ENCODE measurements around the gene NMNAT3. TPM values are rescaled to one million over a fixed set of nuclear protein-coding genes. Genes with fewer than 3 reads are reported as not detected.

The NMNAT3 gene
- total RNA-seq, 1 experiment from 2014 or later, result 4.6 TPM

DNA sequence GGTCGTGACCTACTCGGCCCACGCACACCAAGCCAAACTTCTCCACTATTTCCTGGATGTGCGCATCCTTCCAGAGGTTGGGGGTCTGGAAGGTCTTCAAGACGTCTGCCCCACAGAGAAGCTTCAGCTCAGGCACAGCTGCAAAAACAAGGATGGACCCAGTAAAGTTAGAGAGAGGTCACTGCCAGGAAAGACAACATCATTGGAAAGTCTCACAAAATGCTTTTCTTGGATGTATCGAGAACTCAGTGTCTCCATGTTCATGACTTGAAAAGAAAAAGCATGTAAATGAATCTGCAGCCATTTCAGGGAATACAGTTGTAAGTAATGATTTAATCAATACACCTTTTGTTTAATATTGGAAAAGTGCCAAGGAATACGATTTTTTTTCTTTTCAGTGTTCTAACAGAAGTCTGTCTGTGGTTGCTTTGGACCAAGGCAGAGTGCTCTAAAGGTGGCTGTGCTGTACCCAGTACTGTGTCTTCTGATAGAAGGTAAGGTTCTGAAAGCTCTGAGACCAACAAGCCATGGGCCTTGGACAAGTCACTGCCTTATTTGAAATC is 116.4 kb downstream of the NMNAT3 start:
- Mint-ChIP-seq H3K9me3 (no peaks in the 10 kb centered on the region), H3K4me3 (no peak overlapping the region), H3K27me3 (ENCODE audit: low read depth) (no peaks in the 10 kb centered on the region), H3K36me3 (no peaks in the 10 kb centered on the region), H3K27ac (no peak overlapping the region), H3K4me1 (peaks cover 13% of the 10 kb centered on the region)
- no peak for ATAC-seq
- DNase-seq (ENCODE audit: low spot score), result no peak
- CTCF ChIA-PET, result interaction anchor here (1.4 to 3.1 kb wide), 4 partner anchors 21 to 136 kb away, joined by 4 to 18 read pairs (median 11); partner anchors contain the start of gene RBP1
- TF ChIP-seq, protein P1, sequence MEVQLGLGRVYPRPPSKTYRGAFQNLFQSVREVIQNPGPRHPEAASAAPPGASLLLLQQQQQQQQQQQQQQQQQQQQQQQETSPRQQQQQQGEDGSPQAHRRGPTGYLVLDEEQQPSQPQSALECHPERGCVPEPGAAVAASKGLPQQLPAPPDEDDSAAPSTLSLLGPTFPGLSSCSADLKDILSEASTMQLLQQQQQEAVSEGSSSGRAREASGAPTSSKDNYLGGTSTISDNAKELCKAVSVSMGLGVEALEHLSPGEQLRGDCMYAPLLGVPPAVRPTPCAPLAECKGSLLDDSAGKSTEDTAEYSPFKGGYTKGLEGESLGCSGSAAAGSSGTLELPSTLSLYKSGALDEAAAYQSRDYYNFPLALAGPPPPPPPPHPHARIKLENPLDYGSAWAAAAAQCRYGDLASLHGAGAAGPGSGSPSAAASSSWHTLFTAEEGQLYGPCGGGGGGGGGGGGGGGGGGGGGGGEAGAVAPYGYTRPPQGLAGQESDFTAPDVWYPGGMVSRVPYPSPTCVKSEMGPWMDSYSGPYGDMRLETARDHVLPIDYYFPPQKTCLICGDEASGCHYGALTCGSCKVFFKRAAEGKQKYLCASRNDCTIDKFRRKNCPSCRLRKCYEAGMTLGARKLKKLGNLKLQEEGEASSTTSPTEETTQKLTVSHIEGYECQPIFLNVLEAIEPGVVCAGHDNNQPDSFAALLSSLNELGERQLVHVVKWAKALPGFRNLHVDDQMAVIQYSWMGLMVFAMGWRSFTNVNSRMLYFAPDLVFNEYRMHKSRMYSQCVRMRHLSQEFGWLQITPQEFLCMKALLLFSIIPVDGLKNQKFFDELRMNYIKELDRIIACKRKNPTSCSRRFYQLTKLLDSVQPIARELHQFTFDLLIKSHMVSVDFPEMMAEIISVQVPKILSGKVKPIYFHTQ (CRISPR knock-in tag; IDR thresholded peaks at IDR 0.05), result no peak
- TF ChIP-seq, protein P2, sequence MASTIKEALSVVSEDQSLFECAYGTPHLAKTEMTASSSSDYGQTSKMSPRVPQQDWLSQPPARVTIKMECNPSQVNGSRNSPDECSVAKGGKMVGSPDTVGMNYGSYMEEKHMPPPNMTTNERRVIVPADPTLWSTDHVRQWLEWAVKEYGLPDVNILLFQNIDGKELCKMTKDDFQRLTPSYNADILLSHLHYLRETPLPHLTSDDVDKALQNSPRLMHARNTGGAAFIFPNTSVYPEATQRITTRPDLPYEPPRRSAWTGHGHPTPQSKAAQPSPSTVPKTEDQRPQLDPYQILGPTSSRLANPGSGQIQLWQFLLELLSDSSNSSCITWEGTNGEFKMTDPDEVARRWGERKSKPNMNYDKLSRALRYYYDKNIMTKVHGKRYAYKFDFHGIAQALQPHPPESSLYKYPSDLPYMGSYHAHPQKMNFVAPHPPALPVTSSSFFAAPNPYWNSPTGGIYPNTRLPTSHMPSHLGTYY (CRISPR knock-in tag; IDR thresholded peaks at IDR 0.05), result no peak
- TF ChIP-seq TP53 (CRISPR knock-in tag; IDR thresholded peaks at IDR 0.05) (no peak), ZNF423 (CRISPR knock-in tag; IDR thresholded peaks at IDR 0.05) (no peak), FOXP1 (CRISPR knock-in tag; IDR thresholded peaks at IDR 0.05; ENCODE audit: borderline replicate concordance) (no peak), SMAD4 (CRISPR knock-in tag; IDR thresholded peaks at IDR 0.05) (no peak), ZBTB21 (CRISPR knock-in tag; IDR thresholded peaks at IDR 0.05; ENCODE audit: borderline replicate concordance) (no peak), NR1H2 (CRISPR knock-in tag; IDR thresholded peaks at IDR 0.05) (no peak), JUN (CRISPR knock-in tag; IDR thresholded peaks at IDR 0.05) (no peak), PRRX2 (CRISPR knock-in tag; IDR thresholded peaks at IDR 0.05) (no peak), SMAD3 (CRISPR knock-in tag; IDR thresholded peaks at IDR 0.05; ENCODE audit: borderline replicate concordance) (no peak), ESRRA (CRISPR knock-in tag; IDR thresholded peaks at IDR 0.05; ENCODE audit: borderline replicate concordance) (no peak)
- TF ChIP-seq, protein P3, sequence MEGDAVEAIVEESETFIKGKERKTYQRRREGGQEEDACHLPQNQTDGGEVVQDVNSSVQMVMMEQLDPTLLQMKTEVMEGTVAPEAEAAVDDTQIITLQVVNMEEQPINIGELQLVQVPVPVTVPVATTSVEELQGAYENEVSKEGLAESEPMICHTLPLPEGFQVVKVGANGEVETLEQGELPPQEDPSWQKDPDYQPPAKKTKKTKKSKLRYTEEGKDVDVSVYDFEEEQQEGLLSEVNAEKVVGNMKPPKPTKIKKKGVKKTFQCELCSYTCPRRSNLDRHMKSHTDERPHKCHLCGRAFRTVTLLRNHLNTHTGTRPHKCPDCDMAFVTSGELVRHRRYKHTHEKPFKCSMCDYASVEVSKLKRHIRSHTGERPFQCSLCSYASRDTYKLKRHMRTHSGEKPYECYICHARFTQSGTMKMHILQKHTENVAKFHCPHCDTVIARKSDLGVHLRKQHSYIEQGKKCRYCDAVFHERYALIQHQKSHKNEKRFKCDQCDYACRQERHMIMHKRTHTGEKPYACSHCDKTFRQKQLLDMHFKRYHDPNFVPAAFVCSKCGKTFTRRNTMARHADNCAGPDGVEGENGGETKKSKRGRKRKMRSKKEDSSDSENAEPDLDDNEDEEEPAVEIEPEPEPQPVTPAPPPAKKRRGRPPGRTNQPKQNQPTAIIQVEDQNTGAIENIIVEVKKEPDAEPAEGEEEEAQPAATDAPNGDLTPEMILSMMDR (IDR thresholded peaks at IDR 0.05), result no peak
- TF ChIP-seq, protein P4, sequence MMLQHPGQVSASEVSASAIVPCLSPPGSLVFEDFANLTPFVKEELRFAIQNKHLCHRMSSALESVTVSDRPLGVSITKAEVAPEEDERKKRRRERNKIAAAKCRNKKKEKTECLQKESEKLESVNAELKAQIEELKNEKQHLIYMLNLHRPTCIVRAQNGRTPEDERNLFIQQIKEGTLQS (CRISPR knock-in tag; conservative IDR thresholded peaks at IDR 0.05), result no peak
- TF ChIP-seq, protein P5, sequence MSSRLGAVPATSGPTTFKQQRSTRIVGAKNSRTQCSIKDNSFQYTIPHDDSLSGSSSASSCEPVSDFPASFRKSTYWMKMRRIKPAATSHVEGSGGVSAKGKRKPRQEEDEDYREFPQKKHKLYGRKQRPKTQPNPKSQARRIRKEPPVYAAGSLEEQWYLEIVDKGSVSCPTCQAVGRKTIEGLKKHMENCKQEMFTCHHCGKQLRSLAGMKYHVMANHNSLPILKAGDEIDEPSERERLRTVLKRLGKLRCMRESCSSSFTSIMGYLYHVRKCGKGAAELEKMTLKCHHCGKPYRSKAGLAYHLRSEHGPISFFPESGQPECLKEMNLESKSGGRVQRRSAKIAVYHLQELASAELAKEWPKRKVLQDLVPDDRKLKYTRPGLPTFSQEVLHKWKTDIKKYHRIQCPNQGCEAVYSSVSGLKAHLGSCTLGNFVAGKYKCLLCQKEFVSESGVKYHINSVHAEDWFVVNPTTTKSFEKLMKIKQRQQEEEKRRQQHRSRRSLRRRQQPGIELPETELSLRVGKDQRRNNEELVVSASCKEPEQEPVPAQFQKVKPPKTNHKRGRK (CRISPR knock-in tag; IDR thresholded peaks at IDR 0.05; ENCODE audit: borderline replicate concordance), result no peak
- TF ChIP-seq, protein P6, sequence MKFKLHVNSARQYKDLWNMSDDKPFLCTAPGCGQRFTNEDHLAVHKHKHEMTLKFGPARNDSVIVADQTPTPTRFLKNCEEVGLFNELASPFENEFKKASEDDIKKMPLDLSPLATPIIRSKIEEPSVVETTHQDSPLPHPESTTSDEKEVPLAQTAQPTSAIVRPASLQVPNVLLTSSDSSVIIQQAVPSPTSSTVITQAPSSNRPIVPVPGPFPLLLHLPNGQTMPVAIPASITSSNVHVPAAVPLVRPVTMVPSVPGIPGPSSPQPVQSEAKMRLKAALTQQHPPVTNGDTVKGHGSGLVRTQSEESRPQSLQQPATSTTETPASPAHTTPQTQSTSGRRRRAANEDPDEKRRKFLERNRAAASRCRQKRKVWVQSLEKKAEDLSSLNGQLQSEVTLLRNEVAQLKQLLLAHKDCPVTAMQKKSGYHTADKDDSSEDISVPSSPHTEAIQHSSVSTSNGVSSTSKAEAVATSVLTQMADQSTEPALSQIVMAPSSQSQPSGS (CRISPR knock-in tag; IDR thresholded peaks at IDR 0.05; ENCODE audit: borderline replicate concordance, low read depth), result no peak
- POLR2A ChIA-PET, result no interaction called here

All from WTC11 (cell line).